Tibial nerve (tissue), 4 donors: ENCODE results near the gene TOM1L1. TPM values are rescaled to one million over a fixed set of nuclear protein-coding genes. Genes with fewer than 3 reads are reported as not detected.

Experiments used
- DNase-seq, 2 donors: peaks; one replicate each; pipeline ENCODE4 v3.0.0-alpha.2; 2019; ENCODE audit warnings: low spot score in 2 of 2
- H3K27ac ChIP-seq, 4 donors: fragments of 200-600 bp; sonication (generic) in 3 of 4; one replicate each; pipeline ENCODE4 v1.5.1; 2017 to 2019; ENCODE audit warnings: mild to moderate bottlenecking in 1 of 4
- H3K27me3 ChIP-seq, 2 donors: fragments of 200-600 bp; sonication (generic) in 1 of 2; one replicate each; pipeline versions ENCODE4 v1.5.1 to v1.6.0; 2017 to 2019
- H3K36me3 ChIP-seq, 3 donors: fragments of 200-600 bp; sonication (generic); one replicate each; pipeline ENCODE4 v1.5.1; 2018 to 2019
- H3K4me1 ChIP-seq, 4 donors: fragments of 200-600 bp; sonication (generic) in 3 of 4; one replicate each; pipeline ENCODE4 v1.5.1; 2017 to 2019
- H3K4me3 ChIP-seq, 4 donors: fragments of 200-600 bp; sonication (generic) in 3 of 4; one replicate each; pipeline ENCODE4 v1.5.1; 2017 to 2019; ENCODE audit warnings: mild to moderate bottlenecking in 1 of 4, moderate library complexity in 1 of 4
- H3K9me3 ChIP-seq, 4 donors: fragments of 200-600 bp; sonication (generic) in 3 of 4; one replicate each; pipeline ENCODE4 v1.5.1; 2017 to 2019
- EP300 ChIP-seq, 2 donors: sonication (generic); formaldehyde crosslinking; IDR thresholded peaks; one replicate each; pipeline ENCODE4 v1.6.1; 2017; ENCODE audit warnings: antibody characterized with exemption in 2 of 2, mild to moderate bottlenecking in 1 of 2
- POLR2A ChIP-seq, 2 donors: fragments of 450-650 bp; IDR thresholded peaks; one replicate each; pipeline ENCODE4 v1.6.1; 2017; ENCODE audit warnings: antibody characterized with exemption in 2 of 2, mild to moderate bottlenecking in 2 of 2, moderate library complexity in 2 of 2
- WGBS, 2 donors: methylation state at CpG; one replicate each; pipeline ENCODE4 v1.1.5; 2018; 5-methylcytosine and 5-hydroxymethylcytosine counted together
- total RNA-seq, 4 donors: library from RNA; depleted of rRNA; stranded (reverse); fragments of >200 nt; gene quantifications; one replicate each; pipeline ENCODE4 v1.1.0, GENCODE V29; 2016
- TF ChIP-seq, protein P1 (sequence below), 5 experiments: fragments of 200-600 bp in 3 of 5; fragments of 450-650 bp in 2 of 5; sonication (generic) in 3 of 5; IDR thresholded peaks; one replicate each; pipeline ENCODE4 v1.5.1; 2016 to 2019; ENCODE audit warnings: antibody characterized with exemption in 5 of 5, mild to moderate bottlenecking in 3 of 5, moderate library complexity in 2 of 5

TOM1L1 gene
- total RNA-seq, 4 donors from 2014 or later, result 8.6 to 27.4 (median 17.1) TPM

DNA sequence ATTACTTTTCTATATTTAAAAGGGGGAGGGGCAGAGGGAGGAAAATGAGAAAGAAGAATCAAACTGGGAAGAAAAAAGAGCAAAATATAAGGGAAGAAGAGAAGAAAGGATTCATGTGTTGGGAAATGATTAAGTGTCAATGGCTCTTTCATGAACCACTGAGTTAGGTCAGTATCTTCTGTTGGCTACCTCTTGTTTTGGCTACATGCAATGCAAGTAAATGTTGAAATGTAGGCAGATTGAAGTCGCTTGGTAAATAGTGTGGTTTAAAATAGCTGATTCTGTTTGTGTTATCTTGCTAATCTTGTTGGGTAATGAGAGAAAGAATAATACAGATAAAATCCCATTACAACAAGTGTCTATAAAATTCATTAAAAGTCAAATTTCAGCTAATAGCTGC is 40.6 kb downstream of the TOM1L1 start:
- Histone ChIP-seq H3K36me3 (peaks cover 0 to 10% (median 0%) of the 10 kb centered on the region in 3 donors), H3K27me3 (no peaks in the 10 kb centered on the region), H3K9me3 (no peaks in the 10 kb centered on the region), H3K27ac (no peak overlapping the region), H3K4me1 (no peaks in the 10 kb centered on the region), H3K4me3 (no peak overlapping the region)
- TF ChIP-seq POLR2A (IDR thresholded peaks at IDR 0.05), result no peak
- TF ChIP-seq, protein P1, sequence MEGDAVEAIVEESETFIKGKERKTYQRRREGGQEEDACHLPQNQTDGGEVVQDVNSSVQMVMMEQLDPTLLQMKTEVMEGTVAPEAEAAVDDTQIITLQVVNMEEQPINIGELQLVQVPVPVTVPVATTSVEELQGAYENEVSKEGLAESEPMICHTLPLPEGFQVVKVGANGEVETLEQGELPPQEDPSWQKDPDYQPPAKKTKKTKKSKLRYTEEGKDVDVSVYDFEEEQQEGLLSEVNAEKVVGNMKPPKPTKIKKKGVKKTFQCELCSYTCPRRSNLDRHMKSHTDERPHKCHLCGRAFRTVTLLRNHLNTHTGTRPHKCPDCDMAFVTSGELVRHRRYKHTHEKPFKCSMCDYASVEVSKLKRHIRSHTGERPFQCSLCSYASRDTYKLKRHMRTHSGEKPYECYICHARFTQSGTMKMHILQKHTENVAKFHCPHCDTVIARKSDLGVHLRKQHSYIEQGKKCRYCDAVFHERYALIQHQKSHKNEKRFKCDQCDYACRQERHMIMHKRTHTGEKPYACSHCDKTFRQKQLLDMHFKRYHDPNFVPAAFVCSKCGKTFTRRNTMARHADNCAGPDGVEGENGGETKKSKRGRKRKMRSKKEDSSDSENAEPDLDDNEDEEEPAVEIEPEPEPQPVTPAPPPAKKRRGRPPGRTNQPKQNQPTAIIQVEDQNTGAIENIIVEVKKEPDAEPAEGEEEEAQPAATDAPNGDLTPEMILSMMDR (IDR thresholded peaks at IDR 0.05), result no peak
- no peak for TF ChIP-seq EP300 (IDR thresholded peaks at IDR 0.05)
- WGBS, 2 donors, result 72 to 78% methylated on average over 1 of the region's 1 CpG
- DNase-seq, result no peak

DNA sequence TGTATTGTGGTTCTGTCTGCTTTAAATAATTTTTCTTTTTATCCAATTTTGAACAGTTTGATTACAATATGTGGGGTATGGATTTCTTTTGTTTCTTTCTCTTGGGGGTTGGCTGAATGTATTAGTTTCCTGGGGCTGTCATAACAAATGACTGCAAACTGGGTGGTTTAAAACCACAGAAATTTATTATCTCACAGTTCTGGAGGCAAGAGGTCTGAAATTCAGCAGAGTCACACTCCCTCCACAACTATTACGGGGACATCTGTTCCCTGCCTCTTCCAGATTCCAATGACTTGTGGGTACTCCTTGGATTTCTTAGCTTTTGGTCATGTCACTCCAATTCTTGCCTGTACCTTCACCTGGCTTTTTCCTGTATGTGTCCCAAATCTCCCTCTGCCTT is 44.1 kb downstream of the TOM1L1 start:
- Histone ChIP-seq H3K9me3 (no peaks in the 10 kb centered on the region), H3K27me3 (no peaks in the 10 kb centered on the region), H3K27ac (no peak overlapping the region), H3K4me3 (no peak overlapping the region), H3K36me3 (no peaks in the 10 kb centered on the region), H3K4me1 (no peaks in the 10 kb centered on the region)
- TF ChIP-seq, protein P1 (IDR thresholded peaks at IDR 0.05), result no peak
- TF ChIP-seq EP300 (IDR thresholded peaks at IDR 0.05) (no peak), POLR2A (IDR thresholded peaks at IDR 0.05) (no peak)
- no peak for DNase-seq
- WGBS, 2 donors, result 75 to 79% methylated on average over 1 of the region's 1 CpG

DNA sequence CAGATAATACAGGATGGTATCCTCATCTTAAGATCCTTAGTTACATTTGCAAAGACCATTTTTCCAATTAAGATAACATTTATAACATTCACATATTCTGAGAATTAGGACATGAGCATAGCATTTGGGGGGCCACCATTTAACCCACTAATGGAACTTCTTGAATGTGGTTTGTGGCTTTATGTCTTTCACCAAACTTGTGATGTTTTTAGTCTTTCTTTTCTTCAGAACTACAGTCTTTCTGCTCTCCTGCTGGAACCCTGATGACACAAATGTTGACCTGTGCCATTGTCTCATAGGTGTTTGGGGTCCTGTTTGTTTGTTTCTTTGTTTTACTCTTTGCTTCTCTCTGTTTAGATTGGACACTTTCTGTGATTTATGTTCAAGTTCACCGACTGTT is 44.6 kb downstream of the TOM1L1 start:
- H3K9me3 ChIP-seq, result no peaks in the 10 kb centered on the region
- TF ChIP-seq EP300 (IDR thresholded peaks at IDR 0.05), result no peak
- TF ChIP-seq POLR2A (IDR thresholded peaks at IDR 0.05), result no peak
- TF ChIP-seq, protein P1 (IDR thresholded peaks at IDR 0.05), result no peak
- no peaks in the 10 kb centered on the region for H3K36me3 ChIP-seq
- H3K4me1 ChIP-seq, result no peaks in the 10 kb centered on the region
- DNase-seq, result no peak
- no peak overlapping the region for H3K4me3 ChIP-seq
- no peaks in the 10 kb centered on the region for H3K27me3 ChIP-seq
- no peak overlapping the region for H3K27ac ChIP-seq
- WGBS, 2 donors, result 47% methylated on average over 1 of the region's 1 CpG

DNA sequence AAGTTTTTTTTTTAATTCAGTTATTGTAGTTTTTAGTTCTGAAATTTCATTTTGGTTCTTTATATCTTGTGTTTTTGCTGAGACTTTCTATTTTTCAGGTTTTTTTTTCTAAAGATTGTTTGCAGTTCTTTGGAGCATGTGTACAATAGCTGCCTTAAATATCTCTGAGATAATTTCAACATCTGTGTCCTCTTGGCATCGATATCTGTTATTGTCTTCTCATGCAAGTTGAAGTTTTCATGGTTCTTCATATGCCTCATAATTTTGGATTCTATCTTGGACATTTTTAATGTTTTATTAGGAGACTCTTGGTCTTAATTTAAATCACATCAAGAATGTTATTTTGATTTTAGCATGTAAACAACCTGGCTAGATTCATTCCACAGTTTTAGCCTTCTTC is 45.0 kb downstream of the TOM1L1 start:
- H3K4me1 ChIP-seq, result no peaks in the 10 kb centered on the region
- 69 to 79% methylated on average over 1 of the region's 1 CpG for WGBS, 2 donors
- DNase-seq, result no peak
- H3K4me3 ChIP-seq, result no peak overlapping the region
- H3K36me3 ChIP-seq, result no peaks in the 10 kb centered on the region
- H3K27me3 ChIP-seq, result no peaks in the 10 kb centered on the region
- TF ChIP-seq EP300 (IDR thresholded peaks at IDR 0.05) (no peak), POLR2A (IDR thresholded peaks at IDR 0.05) (no peak)
- TF ChIP-seq, protein P1 (IDR thresholded peaks at IDR 0.05), result no peak
- H3K27ac ChIP-seq, result no peak overlapping the region
- H3K9me3 ChIP-seq, result no peaks in the 10 kb centered on the region

DNA sequence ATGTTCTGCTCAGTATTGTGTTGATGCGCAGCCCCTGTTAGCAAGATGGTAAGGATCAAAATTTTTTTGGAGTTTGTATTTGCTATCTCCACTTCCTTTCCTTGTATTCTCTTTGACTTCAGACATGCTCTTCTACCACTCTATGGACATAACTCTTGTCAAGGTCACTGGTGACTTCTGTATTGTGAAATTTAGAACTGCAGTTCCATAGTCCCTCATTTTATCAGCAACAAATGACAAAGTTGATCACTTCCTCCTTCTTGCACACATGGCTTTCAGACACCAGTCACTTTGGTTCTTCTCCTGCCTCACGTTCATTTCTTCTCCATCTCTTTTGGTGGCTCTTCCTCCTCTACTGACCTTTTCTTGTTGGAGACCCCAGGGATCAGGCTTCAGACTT is 46.7 kb downstream of the TOM1L1 start:
- no peaks in the 10 kb centered on the region for H3K4me1 ChIP-seq
- H3K9me3 ChIP-seq, result no peaks in the 10 kb centered on the region
- no peaks in the 10 kb centered on the region for H3K27me3 ChIP-seq
- no peak for TF ChIP-seq EP300 (IDR thresholded peaks at IDR 0.05)
- no peak for TF ChIP-seq POLR2A (IDR thresholded peaks at IDR 0.05)
- TF ChIP-seq, protein P1 (IDR thresholded peaks at IDR 0.05), result no peak
- DNase-seq, result no peak
- WGBS, 2 donors, result 94% methylated on average over 2 of the region's 2 CpGs
- peaks cover 0 to 11% (median 0%) of the 10 kb centered on the region in 3 donors for H3K36me3 ChIP-seq
- no peak overlapping the region for H3K27ac ChIP-seq
- no peak overlapping the region for H3K4me3 ChIP-seq
